Activated gamma-delta T cell treated with anti-CD3 and anti-CD28 coated beads, Interleukin-2, amount 50 U/mL, for 16 hours (primary cell): Measurements from ENCODE around the gene LRRN2.
"Not testable (repeated sequence)": the region's sequence is repeated elsewhere in the genome, so short reads cannot be mapped to it uniquely, and the experiment has no call there.

ENCODE experiments used
- DNase-seq: peaks from one replicate; pipeline ENCODE4 v3.0.0-alpha.2; 2020; ENCODE audit warnings: low read depth

The LRRN2 gene

DNA sequence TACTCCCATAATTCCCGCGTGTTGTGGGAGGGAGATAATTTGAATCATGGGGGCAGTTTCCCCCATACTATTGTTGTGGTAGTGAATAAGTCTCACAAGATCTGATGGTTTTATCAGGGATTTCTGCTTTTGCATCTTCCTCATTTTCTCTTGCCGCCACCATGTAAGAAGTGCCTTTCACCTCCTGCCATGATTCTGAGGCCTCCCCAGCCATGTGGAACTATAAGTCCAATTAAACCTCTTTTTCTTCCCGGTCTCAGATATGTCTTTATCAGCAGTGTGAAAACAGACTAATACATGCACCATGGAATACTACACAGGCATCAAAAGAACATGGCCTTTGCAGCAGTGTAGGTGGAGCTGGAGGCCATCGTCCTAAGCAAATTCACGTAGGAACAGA, 56.1 kb downstream of the LRRN2 start:
- not testable (repeated sequence) for DNase-seq

- no peak for DNase-seq
Observed at GRCh38 chr1:204628868-204629267, 56.7 kb downstream of the LRRN2 start.

DNA sequence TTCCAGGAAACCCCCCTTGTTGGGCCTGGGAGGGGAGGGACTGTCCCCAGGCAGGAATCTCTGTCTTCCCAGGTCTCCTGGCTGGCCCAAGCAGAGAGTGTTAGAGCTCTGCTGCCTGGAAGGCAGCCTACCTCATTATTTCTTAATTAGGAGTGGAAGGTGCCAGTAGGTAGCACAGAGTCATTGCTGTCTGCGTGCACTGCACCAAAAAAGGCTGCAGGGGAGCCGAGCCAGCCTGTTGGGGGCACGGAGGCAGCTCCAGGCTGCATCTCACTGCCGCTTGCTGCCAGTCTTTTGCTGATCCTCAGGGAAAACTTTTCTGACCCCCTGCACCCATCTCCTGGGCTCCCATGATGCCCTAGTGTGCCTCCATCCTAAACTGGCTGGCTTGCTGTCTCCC, 58.1 kb downstream of the LRRN2 start:
- no peak for DNase-seq

DNA sequence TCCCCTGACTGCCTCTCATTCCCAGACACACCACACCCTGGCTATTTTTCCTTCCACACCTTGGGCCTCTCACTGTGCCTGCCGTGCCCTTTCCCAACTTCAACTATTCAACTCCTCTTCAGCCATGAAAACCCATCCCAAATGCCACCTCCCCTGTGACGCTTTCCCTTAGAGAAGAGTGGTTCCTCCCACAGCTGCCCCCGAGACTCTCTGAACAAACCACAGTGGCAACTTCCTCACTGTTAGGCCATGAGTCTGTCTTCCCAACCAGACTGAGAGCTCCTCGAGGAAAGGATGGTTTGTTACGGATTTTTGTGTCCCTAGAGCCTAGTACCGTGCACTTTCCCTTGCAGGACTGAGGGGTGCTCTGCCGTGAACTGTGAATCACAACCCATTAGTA, 59.2 kb downstream of the LRRN2 start:
- DNase-seq, result no peak

DNA sequence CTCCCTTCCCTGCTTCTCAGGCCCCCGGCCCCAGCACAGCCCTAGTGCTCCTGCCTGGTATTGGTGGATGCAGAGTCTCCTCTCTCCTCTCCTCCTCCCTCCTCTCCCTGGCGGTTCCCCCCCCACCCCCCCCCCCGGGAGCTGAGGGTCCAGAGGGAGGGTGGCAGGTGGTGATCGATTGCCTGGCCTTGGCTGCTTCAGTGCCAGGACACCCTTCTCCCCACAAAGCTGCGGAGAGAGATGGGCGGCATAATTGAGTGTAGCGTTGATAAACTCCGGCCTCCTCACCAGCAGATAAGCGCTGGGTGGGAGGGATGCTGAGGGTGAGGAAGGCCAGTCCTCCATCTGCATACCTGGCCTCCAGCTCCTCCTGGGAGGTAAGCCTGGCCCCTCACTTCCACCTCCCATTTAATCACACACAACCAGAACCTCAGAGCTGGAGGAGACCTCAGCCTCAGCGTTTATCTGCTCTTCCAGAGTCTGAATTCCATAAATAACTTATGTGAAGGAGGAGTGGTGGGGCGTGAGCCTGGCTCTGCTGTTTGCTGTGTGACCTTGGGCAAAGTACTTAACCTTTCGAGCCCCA, 60.8 kb downstream of the LRRN2 start:
- no peak for DNase-seq

DNA sequence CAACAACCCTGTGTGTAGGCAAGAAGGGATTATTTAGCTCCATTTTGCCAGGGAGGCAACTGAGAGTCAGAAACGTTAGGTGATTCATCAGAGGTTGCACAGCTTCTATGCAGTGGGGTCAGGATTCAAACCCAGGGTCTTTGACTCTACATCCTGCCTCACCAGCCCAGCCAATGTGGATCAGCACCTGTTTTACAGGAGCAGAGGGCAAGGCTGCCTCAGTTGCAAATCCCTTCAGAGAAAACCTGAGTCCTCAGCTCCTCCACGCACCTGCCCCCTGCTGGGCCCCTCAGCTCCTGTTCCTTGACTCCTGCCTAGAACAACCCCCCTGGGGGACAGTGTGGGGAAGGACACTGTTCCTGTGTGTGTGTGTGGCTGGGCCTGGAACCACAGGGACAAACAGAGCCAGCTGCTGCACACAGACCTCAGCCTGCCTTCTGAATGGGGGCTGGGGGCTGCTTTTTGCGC, 61.6 kb downstream of the LRRN2 start:
- DNase-seq, result no peak

GRCh38 chr1:204623365-204623893, 62.1 kb downstream of the LRRN2 start:
- DNase-seq, result no peak

DNA sequence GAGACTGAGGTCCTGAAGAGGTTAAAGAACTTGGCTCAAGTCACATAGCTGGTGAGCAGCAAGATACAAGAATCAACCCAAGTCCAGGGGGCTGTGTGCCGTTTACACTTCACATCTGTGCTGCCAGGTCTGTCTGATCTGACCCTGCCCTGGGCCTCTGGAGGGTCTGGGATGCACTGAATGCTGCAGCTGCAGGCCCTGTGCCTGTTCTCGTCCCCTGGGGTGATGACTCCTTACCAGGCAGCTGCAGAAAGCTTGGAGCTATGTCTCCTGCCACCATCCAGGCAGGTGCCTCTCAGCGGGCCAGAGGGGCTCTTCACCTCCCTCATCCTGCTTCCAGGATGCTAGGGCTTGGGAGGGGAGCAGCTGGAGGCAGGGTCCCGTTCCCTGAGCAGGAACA, 63.5 kb downstream of the LRRN2 start:
- no peak for DNase-seq

DNA sequence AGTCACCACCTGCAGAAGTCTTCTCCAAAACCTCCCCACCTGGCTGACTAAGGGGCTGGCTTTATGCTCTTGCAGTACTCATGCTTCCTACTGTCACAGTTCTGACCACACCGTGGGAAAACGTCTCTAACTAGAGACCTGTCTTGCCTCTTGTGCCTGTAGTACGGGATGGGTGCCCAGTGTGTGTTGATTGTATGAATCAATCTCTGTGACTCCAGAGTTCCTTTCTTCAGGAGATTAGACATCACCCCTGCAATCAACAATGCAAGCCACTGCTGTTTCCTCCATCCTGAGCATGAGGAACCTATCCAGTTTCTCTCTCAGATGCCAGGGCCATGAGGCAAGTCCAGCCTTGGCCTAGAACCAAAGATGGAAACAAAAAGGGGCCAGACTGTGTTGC, 64.1 kb downstream of the LRRN2 start:
- DNase-seq, result no peak

DNA sequence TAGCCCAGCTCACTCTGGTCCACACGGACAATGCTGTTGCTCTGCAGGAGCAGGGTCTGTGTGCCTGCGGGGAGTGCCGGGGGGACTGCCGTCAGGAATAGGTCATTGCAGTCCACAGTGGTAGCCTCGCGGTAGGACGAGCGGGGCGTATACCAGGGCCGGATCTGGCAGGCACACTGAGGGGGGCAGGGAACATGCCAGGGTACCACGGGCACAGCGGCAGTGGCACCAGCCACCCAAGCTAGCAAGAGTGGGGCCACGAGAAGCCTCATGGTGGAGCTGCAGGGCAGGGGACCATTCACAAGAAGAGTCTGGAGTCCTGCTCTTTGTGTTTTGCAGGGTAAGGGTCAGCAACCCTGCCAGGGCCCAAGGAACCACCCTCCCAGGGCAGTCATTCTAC, 65.8 kb downstream of the LRRN2 start:
- no peak for DNase-seq

GRCh38 chr1:204618148-204618760, 67.3 kb downstream of the LRRN2 start:
- no peak for DNase-seq

DNA sequence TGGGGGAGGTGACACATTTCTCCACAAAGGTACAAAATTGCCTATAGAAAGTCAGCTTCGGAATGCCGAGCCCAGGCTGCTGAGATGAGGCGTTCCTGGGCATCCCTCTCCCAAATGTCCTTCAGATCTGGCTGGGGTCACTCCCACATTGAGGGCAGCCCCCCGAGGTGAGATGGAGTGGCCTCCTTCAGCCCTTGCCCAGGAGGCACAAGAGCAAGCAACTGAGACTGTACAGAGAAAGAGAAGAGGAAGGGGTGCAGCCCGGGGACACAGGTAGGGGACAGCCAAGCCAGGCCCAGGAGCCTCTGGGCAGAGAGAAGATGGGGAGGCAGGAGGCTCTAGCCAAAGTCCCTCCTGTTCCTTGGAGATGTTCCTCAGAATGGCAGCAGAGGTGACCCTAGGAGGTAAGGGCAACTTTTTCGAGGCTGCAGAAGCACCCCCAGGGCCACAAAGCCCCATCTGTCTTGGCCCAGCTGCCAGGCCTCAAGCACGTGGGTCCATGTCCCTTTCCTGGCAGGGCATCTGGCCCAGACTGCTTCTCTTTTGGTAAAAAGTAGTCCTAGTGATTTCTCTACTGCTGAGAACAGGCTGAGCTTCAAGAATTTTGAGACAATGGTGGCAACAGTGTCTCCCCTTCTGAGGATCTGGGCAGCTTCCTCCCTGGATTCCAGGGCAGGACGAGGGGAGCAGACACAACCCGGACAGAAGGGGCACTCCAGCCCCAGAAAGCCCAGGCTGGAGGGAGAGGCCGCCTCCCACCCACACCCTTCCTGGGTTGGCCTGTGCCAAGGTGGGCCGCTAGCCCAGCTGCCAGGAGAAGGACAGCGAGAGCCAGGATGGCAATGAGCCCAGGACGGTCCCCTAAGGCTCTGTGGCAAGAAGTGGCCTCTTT, 68.0 kb downstream of the LRRN2 start:
- DNase-seq, result no peak

GRCh38 chr1:204616641-204617040, 68.9 kb downstream of the LRRN2 start:
- DNase-seq, result no peak

DNA sequence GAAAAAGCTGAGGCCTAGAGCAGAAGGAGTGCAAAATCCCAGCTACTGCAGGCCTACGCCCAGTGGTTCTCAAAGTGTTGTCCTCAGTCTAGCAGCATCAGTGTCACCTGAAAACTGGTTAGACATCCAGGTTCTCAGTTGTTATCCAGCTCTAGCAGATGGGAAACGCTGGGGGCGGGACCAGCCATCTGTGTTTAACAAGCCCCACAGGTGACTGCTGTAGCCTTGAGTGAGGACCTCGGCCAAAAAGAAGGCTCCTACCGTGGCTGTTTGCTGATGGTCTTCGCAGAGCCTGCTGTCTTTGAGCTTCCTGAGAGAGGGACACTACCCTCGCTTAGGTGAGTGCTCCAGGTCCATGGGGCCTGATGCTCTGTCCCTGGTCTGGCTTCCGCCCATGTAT, 69.7 kb downstream of the LRRN2 start:
- DNase-seq, result no peak

DNA sequence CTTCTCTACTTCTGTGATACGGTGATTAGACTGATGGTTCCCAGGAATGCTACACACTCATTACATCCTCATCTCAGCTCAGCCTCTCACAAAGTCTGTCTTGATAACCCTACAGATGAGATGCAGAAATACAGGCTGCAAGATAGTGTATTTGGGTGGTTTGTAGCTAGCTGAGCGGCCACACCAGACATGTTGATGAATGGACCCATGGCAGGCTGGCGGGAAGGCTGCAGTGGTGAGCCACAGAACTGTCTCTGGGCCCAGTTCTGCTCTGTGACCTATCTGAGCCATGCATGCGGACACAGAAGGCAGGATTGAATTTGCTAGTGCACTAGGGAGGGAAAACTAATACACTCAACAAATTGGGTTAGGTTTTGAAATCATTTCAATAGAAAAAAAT, 71.9 kb downstream of the LRRN2 start:
- no peak for DNase-seq

GRCh38 chr1:204612326-204612725, 73.2 kb downstream of the LRRN2 start:
- no peak for DNase-seq

- no peak for DNase-seq
Observed at GRCh38 chr1:204611036-204611435, 74.5 kb downstream of the LRRN2 start.

- DNase-seq, result no peak
Observed at GRCh38 chr1:204607910-204608309, 77.6 kb downstream of the LRRN2 start.

- DNase-seq, result no peak
Observed at GRCh38 chr1:204605791-204606190, 79.7 kb downstream of the LRRN2 start.

- no peak for DNase-seq
Observed at GRCh38 chr1:204602871-204603542, 82.5 kb downstream of the LRRN2 start.

- no peak for DNase-seq
Observed at GRCh38 chr1:204602111-204602579, 83.4 kb downstream of the LRRN2 start.

DNA sequence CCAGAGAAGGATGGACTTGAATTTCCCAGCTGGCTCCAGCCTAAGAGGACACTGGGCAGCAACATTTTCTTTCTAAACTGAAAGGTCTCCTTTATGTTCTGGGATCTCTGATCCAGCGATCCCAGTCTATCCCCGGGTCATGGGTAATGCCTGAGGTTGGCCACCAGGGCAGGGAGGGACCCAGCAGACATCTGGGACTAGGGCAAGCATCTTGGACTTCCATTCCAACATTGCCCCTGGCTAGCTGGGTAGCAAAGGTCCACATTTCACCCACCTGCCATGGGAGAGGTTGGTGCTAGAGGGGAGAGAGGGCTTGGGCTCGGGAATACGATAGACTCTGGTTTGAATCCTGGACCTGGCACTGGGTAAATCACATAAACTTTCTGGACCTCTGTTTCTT, 84.6 kb downstream of the LRRN2 start:
- no peak for DNase-seq
